Measurements from ENCODE around the gene CDKN1C.

GRCh38 chr11:2916114-2916891 lies 30.7 kb upstream of the CDKN1C start:
- TF ChIP-seq POLR2AphosphoS5 (IDR thresholded peaks at IDR 0.05) (no peak), POLR2A (IDR thresholded peaks at IDR 0.05) (no peak)
